HG03159 (cell line): ENCODE results near the gene ENPP7.
"Not testable (repeated sequence)": the region's sequence is repeated elsewhere in the genome, so short reads cannot be mapped to it uniquely, and the experiment has no call there.

ENCODE experiments used
- ATAC-seq: cut with Tn5 transposase; IDR thresholded peaks from one replicate; pipeline ENCODE4 v1.9.1; 2021; ENCODE audit warnings: mild to moderate bottlenecking, moderate library complexity; ENCODE audit not compliant: unreplicated experiment

Gene ENPP7

DNA sequence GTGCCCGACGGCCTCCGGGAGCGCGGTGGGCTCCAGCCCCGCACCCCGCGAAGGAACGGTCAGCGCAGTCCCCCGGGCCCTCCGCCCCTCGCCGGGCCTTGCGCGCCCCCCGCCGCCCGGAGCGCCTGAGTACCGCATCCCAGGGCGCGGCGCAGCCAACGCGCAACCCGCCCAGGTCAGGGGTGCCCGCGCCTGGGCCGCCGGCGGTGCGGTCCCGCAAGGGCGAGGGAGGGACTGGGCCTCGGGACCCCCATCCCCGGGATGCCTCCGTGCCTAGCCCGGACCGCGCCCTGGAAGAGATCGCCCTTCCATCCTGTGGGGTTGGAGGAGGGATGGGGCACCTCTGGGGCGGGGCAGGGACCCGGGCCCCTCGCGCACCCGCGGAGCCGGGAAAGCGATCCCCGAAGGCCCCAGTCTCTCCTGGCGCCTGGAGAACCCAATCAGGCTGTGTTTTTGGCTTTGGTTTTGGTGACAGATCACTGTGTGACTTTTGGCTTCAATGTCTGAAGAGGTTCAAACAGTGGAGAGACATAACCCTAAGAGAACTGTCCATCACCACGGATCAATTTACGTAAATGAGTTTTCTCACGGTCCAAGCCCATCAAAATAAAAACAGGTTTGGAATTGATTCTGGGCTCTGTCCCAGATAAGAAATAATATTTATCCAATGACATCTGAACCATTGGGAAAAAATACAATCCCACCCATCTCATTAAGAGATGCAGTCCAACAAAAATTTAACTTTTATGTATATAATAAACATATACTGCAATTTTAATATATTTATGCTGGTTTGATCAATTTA, 17.8 kb downstream of the ENPP7 start:
- ATAC-seq, result no peak

DNA sequence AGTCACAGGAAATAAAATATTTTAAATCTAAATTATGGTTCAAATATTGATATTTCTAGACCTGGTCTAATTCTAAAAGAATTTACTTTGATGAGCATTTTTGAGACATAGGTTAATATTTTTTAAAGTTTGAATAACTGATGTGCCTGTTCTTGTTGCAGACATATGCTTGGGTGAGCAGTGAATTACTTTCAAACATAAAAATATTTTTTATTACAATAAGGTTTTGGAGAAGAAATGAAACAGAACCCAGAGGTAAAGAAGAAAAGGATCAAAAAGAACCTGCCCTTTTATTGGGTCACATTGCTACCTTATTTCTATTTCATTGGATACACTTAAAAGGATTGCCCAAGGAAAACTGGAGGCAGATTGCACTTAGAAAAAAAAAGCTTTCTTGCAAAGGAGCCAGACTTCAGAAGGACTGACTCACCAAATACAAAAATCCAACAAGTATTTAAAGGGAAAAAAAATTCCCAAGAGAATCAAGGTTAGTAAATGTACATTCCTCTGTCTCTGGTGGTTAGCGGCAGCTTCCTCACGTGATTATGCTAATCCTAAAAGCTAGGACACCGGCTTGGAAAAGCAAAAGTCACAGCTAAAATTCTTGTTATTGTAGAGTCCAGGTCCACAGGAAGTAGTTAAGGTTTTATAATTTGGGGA, 18.5 kb downstream of the ENPP7 start:
- no peak for ATAC-seq

DNA sequence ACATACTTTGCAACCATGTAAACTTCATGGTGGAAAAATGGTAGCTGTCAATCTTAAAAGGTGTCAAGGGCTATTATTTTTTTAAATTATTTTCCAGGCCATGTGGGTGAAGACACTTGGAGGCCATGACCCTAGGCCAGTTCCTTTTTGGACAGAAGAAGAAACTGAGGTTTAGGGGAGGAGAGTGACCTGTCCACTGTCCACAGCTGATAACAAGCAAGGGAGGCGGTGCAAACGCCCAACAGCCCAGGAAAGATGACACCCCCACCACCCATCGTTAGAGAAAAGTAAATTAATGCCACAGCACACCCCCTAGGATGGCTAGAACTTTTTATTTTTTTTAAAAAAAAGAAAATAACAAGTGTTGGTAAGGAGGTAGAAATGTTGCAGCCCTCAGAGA, 19.2 kb downstream of the ENPP7 start:
- no peak for ATAC-seq

DNA sequence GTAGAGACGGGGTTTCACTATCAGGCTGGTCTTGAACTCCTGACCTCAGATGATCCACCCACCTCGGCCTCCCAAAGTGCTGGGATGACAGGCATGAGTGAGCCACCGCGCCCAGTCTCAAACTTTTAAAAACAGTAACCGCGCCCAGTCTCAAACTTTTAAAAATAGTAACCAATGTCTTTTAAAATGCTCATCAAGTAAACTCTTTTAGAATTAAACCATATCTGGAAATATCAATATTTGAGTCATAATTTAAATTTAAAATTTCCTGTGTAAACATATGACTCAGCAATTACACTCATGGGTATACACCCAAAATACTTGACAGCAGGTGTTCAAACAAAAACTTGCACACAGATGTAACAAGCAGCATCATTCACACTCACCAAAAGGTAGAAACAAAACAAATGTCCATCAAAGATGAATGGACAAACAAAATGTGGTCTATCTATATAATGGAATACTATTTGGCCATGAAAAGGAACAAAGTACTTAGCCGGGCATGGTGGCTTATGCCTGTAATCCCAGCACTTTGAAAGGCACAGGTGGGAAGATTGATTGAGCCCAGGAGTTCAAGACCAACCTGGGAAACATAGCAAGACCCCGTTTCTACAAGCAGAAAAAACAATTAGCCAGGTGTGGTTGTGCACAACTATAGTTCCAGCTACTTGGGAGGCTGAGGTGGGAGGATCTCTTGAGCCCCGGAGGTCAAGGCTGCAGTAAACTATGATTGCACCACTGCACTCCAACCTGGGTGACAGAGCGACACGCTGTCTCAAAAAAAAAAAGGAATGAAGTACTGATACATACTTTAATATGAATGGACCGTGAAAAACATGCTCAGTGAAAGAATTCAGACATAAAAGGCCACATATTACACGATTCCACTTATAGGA, 20.2 kb downstream of the ENPP7 start:
- ATAC-seq, result no peak

DNA sequence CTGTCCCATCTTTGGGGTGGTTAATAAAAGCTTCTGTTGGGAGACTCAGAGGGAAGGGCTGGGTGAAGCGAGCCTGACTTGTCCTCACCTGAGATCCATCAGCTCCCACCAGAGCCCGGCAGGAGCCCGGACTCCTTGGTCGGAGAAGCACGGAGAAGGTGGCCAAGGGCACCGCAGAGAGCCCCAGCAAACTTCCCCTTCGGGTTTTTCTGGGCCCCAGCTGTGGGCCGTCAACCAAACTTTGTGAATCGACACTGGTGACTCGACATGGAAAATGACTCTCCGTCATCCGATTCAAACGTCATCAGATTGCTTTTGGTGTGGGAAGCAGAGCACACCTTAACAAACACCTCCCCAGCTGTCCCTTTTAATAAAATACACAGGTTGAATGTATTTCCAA, 21.4 kb downstream of the ENPP7 start:
- ATAC-seq, result no peak

DNA sequence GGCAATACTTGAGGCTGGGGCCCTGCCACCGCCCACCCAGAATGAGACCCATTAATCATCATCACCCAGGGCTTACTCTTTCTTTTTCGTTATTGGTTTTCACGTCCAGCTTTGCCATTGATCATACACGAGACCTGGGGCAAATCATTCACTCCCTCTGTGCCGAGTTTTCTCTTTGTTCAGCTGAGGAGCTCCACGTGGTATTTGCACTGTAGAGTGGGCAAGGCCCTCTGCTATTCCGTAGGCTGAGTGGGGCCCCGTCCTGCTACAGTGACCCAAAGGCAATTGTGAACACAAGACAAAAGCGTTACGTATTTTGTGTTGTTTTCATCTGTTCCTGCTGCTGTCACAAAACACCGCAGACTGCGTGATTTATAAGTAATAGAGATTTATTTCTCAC, 23.6 kb downstream of the ENPP7 start:
- ATAC-seq, result no peak

DNA sequence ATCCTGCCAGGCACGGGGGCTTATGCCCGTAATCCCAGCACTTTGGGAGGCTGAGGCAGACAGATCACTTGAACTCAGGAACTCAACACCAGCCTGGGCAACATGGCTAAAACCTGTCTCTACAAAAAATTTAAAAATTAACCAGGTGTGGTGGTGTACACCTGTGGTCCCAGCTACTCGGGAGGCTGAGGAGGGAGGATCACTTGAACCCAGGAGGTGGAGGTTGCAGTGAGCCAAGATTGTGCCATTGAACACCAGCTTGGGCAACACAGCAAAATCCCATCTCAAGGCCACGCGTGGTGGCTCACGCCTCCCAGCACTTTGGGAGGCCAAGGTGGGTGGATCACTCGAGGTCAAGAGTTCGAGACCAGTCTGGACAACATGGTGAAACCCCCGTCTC, 24.2 kb downstream of the ENPP7 start:
- not testable (repeated sequence) for ATAC-seq

DNA sequence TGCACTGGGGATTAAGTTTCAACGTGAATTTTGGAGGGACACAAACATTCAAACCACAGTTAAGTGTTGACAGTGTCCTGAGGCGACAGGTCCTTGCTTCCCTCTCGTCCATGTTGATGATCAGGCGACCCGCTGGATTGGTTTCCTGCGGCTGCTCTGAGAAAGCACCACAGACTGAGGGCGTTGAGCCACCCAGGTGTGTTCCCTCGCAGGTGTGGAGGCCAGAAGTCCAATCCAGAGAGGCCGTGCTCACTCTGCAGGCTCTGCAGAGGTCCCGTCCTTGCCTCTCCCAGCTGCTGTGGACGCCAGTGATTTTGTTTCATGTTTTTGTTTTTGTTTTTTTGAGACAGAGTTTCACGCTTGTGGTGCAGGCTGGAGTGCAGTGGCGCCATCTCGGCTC, 24.8 kb downstream of the ENPP7 start:
- no peak for ATAC-seq

DNA sequence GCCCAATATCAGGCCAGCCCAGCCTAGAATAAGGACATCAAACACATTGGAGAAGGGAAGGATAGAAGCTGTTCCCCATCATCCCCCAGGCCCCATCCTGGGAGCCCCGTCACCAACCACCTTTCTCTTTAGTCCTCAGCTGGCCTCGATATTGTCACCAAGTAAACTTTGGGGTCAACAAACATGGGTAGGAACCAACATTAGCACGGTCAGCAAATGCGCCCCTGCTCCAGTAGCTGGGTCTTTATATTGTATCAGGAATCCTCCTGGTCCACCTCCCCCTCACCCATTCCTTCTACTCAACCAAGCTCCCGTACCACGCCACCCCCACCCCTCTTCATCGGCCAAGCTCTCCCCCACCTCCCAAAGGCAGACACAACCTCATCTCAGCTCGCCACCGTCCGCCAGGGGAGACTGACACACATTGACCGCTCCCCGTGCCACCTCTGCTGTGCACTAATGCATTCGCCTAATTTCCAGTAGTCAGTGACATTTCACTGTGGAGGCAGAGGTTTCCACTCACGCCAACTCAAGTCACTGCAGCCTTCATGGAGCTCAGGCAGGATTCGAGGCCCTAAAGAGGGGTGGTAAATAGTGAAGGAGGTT, 26.5 kb downstream of the ENPP7 start:
- no peak for ATAC-seq

DNA sequence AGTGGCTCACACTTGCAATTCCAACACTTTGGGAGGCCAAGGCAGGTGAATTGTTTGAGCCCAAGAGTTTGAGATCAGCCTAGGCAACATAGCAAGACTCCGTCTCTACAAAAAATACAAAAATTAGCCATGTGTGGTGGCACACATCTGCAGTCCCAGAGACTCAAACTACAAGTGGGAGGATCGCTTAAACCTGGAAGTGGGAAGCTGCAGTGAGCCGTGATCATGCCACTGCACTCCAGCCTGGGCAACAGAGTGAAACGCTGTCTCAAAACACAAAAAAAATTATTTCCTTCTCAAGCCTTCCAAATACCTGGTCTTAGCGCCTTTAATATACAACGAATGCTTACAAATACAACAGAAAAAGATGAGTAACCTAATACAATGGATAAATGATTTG, 27.5 kb downstream of the ENPP7 start:
- no peak for ATAC-seq

DNA sequence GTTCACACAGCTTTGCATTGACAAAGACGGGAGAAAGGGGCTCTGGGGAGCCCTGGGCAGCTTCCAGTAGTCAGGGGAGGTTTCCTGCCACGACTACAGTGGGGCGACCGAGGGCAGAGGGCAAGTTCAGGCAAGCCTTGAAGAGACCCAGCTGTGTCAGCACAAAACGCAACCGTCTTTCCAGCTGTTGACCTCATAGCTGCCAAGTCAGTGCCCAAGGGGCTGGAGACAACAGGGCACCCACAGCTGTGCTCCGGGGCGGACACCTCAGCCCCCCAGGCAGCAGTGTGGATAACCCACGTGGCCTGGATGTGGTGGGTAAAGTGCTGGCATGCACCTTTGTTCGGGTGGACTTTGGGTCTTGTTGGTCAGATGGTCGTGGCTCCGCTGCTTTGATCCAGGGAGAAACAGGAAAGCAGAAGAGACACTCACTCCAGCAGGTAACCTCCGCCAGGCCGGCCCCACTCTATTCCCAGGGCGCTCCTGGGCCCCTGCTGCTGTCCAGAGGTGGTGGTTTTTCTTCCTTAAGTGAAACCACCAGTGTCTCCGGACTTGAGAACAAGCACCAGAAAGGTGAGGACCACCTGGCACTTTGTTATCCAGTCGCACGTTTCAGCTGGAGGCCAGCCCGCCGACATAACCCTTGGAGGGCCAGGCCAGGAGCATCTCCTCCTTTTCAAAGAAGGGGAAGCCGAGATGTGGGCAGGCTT, 29.6 kb downstream of the ENPP7 start:
- ATAC-seq, result no peak

DNA sequence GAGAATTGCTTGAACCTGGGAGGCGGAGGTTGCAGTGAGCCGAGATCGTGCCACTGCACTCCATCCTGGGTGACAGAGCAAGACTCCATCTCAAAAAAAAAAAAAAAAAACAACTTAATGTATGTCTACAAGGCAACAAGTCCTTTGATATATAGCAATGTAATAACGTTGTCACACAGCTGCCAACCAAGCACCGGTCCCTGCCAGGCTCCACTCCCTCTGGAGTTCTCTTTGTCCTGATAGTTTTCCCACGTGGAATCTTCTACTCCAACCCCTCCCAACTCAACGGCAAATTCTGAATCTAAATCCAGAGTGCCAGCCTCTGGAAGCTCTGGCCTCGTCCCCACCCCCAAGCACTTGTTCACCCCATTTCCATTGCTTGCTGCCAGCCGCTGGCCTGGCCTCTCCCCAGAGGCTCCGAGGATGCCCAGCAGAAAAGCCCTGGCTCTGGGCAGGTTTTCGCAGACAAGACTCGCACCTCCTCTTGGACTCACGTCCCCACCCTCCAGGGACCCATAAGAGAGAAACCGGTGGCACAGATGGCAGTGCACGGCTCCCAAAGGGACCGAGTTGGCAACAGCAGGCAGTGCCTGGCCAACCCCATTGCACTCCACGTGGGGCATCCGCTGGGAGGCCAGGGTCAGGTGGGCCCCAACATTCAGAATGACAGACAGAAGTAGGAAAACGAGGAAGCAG, 31.3 kb downstream of the ENPP7 start:
- ATAC-seq, result no peak

DNA sequence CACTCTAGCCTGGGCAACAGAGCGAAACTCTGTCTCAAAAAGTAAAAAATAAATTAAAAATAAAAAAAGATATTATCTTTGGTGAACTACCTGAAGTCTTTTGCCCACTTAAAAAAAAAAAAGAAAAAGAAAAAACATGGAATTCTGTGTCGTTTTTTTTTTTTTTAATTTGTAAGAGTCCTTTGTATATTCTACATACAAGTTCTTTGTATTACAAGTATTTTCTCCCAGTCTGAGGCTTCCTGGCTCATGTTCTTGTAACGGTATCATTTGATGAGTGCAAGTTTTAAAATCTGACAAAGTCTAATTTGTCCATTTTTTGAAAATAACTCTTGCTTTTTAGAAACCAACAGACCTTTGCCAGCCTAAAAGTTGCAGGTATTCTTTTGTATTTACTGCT, 35.0 kb downstream of the ENPP7 start:
- ATAC-seq, result no peak

DNA sequence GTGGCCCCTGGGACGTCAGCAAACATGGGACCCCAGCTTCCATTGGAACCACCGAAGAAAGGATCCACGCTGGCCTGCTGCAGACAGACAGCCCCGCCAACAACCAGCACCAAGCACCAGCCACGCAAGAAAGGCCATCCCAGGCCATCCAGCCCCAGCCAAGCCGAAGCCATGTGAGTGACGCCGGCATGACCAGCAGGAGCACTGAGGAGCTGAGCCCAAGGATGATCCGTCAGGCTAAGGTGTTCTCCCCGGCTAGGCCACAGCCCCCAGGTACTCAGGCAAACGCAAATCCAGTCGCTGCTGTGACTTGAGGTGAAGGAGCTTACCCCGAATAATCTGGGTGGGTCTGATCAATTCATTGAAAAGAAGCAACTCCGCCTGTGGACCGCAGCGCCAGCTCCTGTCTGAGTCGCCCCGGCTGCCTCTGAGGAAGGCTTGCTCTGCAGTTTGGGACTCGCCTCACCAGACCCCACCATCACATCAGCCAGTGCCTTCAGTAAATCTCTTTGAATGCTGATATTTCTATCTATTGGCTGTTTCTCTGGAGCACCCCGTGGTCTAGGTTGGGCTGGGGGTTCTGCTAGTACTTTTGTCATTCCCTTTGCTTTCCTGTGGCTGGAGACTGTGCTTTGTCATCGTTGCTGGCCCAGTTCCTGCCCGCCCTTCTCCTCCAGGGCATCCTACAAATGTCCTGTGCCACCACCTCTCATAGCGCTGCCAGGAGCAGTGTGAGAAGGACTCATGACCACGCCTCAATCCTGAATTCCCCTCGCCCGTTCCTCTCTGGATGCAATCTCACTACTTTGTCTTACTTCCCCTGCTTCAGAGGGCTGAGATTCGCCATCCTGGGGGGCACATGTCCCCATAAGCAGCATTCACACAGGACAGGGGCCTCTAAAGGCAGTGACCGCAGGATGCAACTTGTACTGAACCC, 39.1 kb downstream of the ENPP7 start:
- ATAC-seq, result no peak

DNA sequence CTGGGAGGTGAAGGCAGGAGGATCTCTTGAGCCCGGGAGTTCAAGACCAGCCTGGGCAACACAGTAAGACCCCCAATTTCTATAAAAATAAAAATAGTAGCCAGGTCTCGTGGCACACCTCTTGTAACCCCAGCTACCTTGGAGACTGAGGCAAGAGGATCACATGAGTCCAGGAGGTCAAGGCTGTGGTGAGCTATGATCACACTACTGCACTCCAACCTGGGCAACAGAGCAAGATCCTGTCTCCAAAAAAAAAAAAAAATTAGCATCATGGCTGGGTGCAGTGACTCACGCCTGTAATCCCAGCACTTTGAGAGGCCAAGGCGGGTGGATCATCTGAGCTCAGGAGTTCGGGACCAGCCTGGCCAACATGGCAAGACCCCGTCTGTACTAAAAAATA, 40.5 kb downstream of the ENPP7 start:
- no peak for ATAC-seq

DNA sequence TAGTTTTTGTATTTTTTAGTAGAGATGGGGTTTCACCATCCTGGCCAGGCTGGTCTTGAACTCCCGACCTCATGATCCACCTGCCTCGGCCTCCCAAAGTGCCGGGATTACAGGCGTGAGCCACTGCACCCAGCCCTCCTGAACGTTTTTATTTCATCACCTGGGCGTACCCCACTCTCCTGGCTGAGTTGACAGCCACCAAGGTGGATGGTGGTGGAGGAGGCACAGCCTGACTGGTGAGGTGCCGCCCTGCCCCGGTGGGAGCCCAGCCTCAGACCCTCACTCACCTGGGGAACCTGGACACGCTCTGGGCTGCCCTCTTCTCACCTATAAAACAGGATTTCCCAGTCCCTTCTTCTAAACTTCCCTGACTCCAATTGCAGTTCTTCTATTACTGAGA, 42.0 kb downstream of the ENPP7 start:
- ATAC-seq, result not testable (repeated sequence)

DNA sequence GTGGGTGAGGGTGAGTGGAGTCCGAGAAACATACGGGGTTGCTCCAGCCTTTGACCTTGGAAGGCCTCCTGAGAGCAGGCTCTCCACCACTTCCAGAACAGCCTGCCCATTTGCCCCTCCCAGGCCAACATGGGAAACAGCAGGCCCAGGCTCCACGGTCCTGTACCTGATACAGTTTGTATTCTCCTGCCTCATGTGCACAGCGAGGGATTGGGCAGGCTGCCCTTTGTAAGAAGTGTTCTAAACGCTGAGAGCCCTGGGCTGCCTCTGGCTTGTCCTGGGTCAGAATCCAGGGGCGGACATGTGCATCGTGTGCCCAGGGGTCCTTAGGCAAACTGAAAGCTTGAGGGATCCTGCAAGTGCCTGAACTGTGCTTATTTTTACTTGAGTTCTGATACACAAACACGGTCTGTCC, 43.8 kb downstream of the ENPP7 start:
- ATAC-seq, result no peak

DNA sequence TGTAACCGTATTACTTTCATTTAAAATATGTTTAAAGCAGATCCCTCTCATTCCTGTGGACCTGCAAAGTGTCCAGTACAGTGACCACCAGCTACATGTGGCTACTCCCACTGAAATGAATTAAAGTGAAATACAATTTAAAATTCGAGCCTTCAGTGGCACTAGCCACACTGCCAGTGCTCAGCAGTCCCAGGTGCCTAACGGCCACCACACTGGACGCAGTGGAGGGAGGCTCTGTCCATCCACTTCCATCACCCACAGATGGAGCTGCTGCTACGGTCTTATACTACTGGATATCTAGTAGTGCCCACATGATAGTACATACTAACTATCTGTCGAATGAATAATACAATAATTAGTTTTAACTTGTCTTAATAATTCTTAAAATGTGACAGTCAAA, 44.9 kb downstream of the ENPP7 start:
- ATAC-seq, result no peak
